H9 (cell line): ENCODE measurements around the gene CSNK1A1. TPM values are rescaled to one million over a fixed set of nuclear protein-coding genes. Genes with fewer than 3 reads are reported as not detected.

Source experiments
- DNase-seq: peaks from one replicate; pipeline ENCODE4 v3.0.0-alpha.2; 2017
- H2AFZ ChIP-seq: one replicate; pipeline ENCODE4 v1.6.1; 2013; ENCODE audit warnings: mild to moderate bottlenecking, low read length, control low read depth, moderate library complexity
- H2AK5ac ChIP-seq: 2 replicates; pipeline ENCODE4 v1.6.1; 2013; ENCODE audit warnings: low read length, control low read depth, mixed read lengths; ENCODE audit not compliant: insufficient read length
- H2BK120ac ChIP-seq: one replicate; pipeline ENCODE4 v1.6.1; 2013; ENCODE audit warnings: low read depth, mild to moderate bottlenecking, low read length, control low read depth, inconsistent platforms; ENCODE audit not compliant: poor library complexity, severe bottlenecking
- H2BK12ac ChIP-seq: 2 replicates; pipeline ENCODE4 v1.6.1; 2013; ENCODE audit warnings: low read length, control low read depth, mixed read lengths, low read depth; ENCODE audit not compliant: insufficient read length
- H2BK15ac ChIP-seq: 2 replicates; pipeline ENCODE4 v1.6.1; 2013; ENCODE audit warnings: low read depth, low read length, control low read depth
- H2BK20ac ChIP-seq: one replicate; pipeline ENCODE4 v1.6.1; 2013; ENCODE audit warnings: low read depth, mild to moderate bottlenecking, low read length, control low read depth, inconsistent platforms; ENCODE audit not compliant: poor library complexity, severe bottlenecking
- H2BK5ac ChIP-seq: 2 replicates; pipeline ENCODE4 v1.6.1; 2013; ENCODE audit warnings: low read length, control low read depth, mixed read lengths; ENCODE audit not compliant: insufficient read length
- H3K14ac ChIP-seq: 2 replicates; pipeline ENCODE4 v1.6.1; 2013; ENCODE audit warnings: low read length, control low read depth; ENCODE audit not compliant: insufficient read depth
- H3K18ac ChIP-seq: 2 replicates; pipeline ENCODE4 v1.6.1; 2013; ENCODE audit warnings: low read depth, mild to moderate bottlenecking, mixed read lengths, low read length, control low read depth; ENCODE audit not compliant: insufficient read length
- H3K23ac ChIP-seq: 2 replicates; pipeline ENCODE4 v1.6.1; 2013; ENCODE audit warnings: low read length, control low read depth, mixed read lengths, low read depth; ENCODE audit not compliant: insufficient read length
- H3K23me2 ChIP-seq: 2 replicates; pipeline ENCODE4 v1.6.1; 2013; ENCODE audit warnings: low read depth, mild to moderate bottlenecking, mixed read lengths, low read length, control low read depth; ENCODE audit not compliant: insufficient read length, poor library complexity, severe bottlenecking
- H3K27ac ChIP-seq: 2 replicates; pipeline ENCODE4 v1.5.1; 2013; ENCODE audit warnings: low read length, control low read depth, mixed read lengths, low read depth; ENCODE audit not compliant: insufficient read length
- H3K27me3 ChIP-seq: 2 replicates; pipeline ENCODE4 v1.6.1; 2013; ENCODE audit warnings: low read length, control low read depth, inconsistent platforms; ENCODE audit not compliant: insufficient read depth
- H3K4ac ChIP-seq: 2 replicates; pipeline ENCODE4 v1.6.1; 2013; ENCODE audit warnings: low read depth, mild to moderate bottlenecking, control low read depth, inconsistent platforms, low read length, moderate library complexity
- H3K4me1 ChIP-seq: 2 replicates; pipeline ENCODE4 v1.6.1; 2013; ENCODE audit warnings: low read length, control low read depth, inconsistent platforms; ENCODE audit not compliant: insufficient read depth
- H3K4me2 ChIP-seq: 2 replicates; pipeline ENCODE4 v1.6.1; 2013; ENCODE audit warnings: low read length, control low read depth, mixed read lengths; ENCODE audit not compliant: insufficient read length, insufficient read depth
- H3K56ac ChIP-seq: 2 replicates; pipeline ENCODE4 v1.6.1; 2013; ENCODE audit warnings: low read depth, mild to moderate bottlenecking, mixed read lengths, low read length, control low read depth; ENCODE audit not compliant: insufficient read length
- H3K79me1 ChIP-seq: 2 replicates; pipeline ENCODE4 v1.6.1; 2013; ENCODE audit warnings: low read depth, mild to moderate bottlenecking, moderate library complexity, low read length, control low read depth, inconsistent platforms; ENCODE audit not compliant: insufficient read depth, poor library complexity, severe bottlenecking
- H3K79me2 ChIP-seq: 2 replicates; pipeline ENCODE4 v1.6.1; 2013; ENCODE audit warnings: low read length, control low read depth, inconsistent platforms; ENCODE audit not compliant: insufficient read depth
- H3K9ac ChIP-seq: 2 replicates; pipeline ENCODE4 v1.6.1; 2013; ENCODE audit warnings: low read length, control low read depth, mixed read lengths; ENCODE audit not compliant: insufficient read length; ENCODE audit errors: extremely low read depth
- H3K9me3 ChIP-seq: one replicate; pipeline ENCODE4 v1.6.1; 2013; ENCODE audit warnings: low read depth, low read length, inconsistent platforms; ENCODE audit not compliant: control insufficient read depth
- H3T11ph ChIP-seq: one replicate; pipeline ENCODE4 v1.6.1; 2013; ENCODE audit warnings: mild to moderate bottlenecking, low read length, control low read depth, inconsistent platforms
- H4K20me1 ChIP-seq: one replicate; pipeline ENCODE4 v1.6.1; 2013; ENCODE audit not compliant: control insufficient read depth, insufficient read length, insufficient read depth
- H4K5ac ChIP-seq: 2 replicates; pipeline ENCODE4 v1.6.1; 2013; ENCODE audit warnings: low read depth, mild to moderate bottlenecking, mixed read lengths, low read length, control low read depth; ENCODE audit not compliant: insufficient read length
- H4K8ac ChIP-seq: replicated peaks from 2 replicates; pipeline ENCODE4 v1.6.1; 2013; ENCODE audit warnings: low read length, control low read depth, mixed read lengths, low read depth; ENCODE audit not compliant: insufficient read length
- H4K91ac ChIP-seq: 2 replicates; pipeline ENCODE4 v1.6.1; 2013; ENCODE audit warnings: low read depth, mild to moderate bottlenecking, moderate library complexity, mixed read lengths, low read length, control low read depth; ENCODE audit not compliant: insufficient read length
- H3K27ac Mint-ChIP-seq, 3 experiments: 2 replicates in 2 of 3; 3 replicates in 1 of 3; pipeline ENCODE4 v1.8.0; 2020 to 2021; ENCODE audit warnings: mixed read lengths in 3 of 3, mild to moderate bottlenecking in 1 of 3, moderate library complexity in 1 of 3
- H3K27me3 Mint-ChIP-seq: 2 replicates; pipeline ENCODE4 v1.8.0; 2021; ENCODE audit warnings: low read depth, mild to moderate bottlenecking, moderate library complexity, mixed read lengths
- H3K36me3 Mint-ChIP-seq, 3 experiments: 2 replicates in 2 of 3; 3 replicates in 1 of 3; pipeline ENCODE4 v1.8.0; 2020 to 2021; ENCODE audit warnings: low read depth in 3 of 3, mixed read lengths in 3 of 3; ENCODE audit not compliant: insufficient read depth in 1 of 3
- H3K4me1 Mint-ChIP-seq, 2 experiments: 2 replicates each; pipeline ENCODE4 v1.8.0; 2020; ENCODE audit warnings: mixed read lengths in 2 of 2
- H3K4me3 Mint-ChIP-seq, 2 experiments: 2 replicates in 1 of 2; 3 replicates in 1 of 2; pipeline ENCODE4 v1.8.0; 2020 to 2021; ENCODE audit warnings: mild to moderate bottlenecking in 2 of 2, mixed read lengths in 2 of 2, moderate library complexity in 1 of 2
- H3K9me3 Mint-ChIP-seq, 2 experiments: 2 replicates in 1 of 2; 3 replicates in 1 of 2; pipeline ENCODE4 v1.8.0; 2020; ENCODE audit warnings: mild to moderate bottlenecking in 2 of 2, mixed read lengths in 2 of 2, moderate library complexity in 1 of 2
- WGBS: extraction: QIAGEN DNeasy Blood & Tissue Kit; methylation state at CpG from one replicate; pipeline ENCODE4 v1.1.7; 2013; ENCODE audit warnings: missing lambda C conversion rate, low lambda C conversion rate, mixed read lengths; ENCODE audit not compliant: insufficient read length; ENCODE audit errors: extremely low coverage; 5-methylcytosine and 5-hydroxymethylcytosine counted together
- total RNA-seq: library from RNA; stranded (reverse); gene quantifications from 2 replicates; pipeline ENCODE4 v1.2.1, GENCODE V29; 2021
- TF ChIP-seq, protein P1 (sequence below): fragments of 200-600 bp; sonication (generic); conservative IDR thresholded peaks from 3 replicates; pipeline ENCODE4 v1.8.0; 2021; ENCODE audit warnings: antibody characterized with exemption, mild to moderate bottlenecking

Gene CSNK1A1
- total RNA-seq, 1 experiment from 2014 or later, result 310 TPM

DNA sequence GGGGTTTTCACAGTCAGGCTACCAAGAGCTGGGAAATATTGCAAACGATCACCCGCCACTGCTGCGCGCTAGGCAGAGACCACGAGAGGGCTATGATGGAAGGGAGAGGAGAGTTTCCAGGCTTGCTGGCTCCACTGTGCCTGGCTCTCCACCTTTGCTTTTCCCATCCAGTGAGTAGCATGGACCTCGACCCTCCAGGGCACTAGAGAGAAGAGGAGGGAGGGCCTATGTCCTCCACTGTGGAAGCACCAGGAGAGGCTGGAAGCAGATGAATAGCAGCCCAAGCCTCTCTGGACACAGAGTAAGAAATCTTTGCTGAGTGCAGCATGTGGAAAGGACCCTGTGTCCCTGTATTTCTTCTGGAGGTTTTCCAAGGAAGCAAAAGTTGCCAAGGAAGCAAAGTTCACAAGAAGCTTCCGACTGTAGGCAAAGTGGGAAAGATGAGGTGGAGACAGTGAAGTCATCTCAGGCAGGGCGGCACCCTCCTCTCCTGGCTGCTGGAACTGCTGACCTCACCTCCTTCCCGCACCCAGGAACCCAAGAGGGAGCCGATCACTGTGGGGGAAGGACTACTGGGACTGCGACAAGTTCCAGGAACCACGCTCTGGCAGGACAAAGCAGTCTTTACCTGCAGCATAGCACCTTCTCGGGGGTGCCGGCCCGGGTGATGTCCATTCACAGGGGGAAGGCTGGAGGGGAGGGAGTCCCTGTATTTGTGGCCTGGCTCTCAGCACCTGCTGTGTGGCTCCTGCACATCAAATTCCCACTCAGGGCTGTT is 79.6 kb downstream of the CSNK1A1 start:
- Histone ChIP-seq H4K5ac (no peak overlapping the region), H2BK12ac (no peak overlapping the region), H3T11ph (no peak overlapping the region), H3K23ac (no peak overlapping the region), H2BK120ac (no peak overlapping the region), H2BK5ac (no peak overlapping the region), H3K4me1 (no peaks in the 10 kb centered on the region), H3K9me3 (no peaks in the 10 kb centered on the region), H3K14ac (no peak overlapping the region), H3K27me3 (no peaks in the 10 kb centered on the region), H2BK15ac (no peak overlapping the region), H2AFZ (no peak overlapping the region), H3K23me2 (no peaks in the 10 kb centered on the region), H4K20me1 (no peaks in the 10 kb centered on the region), H3K56ac (no peak overlapping the region), H3K4ac (no peak overlapping the region), H2AK5ac (no peak overlapping the region), H3K79me2 (no peaks in the 10 kb centered on the region), H3K27ac (no peak overlapping the region), H4K91ac (no peak overlapping the region), H3K9ac (no peak overlapping the region), H3K18ac (no peak overlapping the region), H3K79me1 (no peaks in the 10 kb centered on the region), H3K4me2 (no peak overlapping the region), H4K8ac (no peak overlapping the region), H2BK20ac (no peak overlapping the region)
- H3K36me3 Mint-ChIP-seq, result no peaks in the 10 kb centered on the region
- peak overlapping the region in 2 of 3 experiments; percentile 53 to 66; a peak in 3 of 7 replicates for H3K27ac Mint-ChIP-seq
- TF ChIP-seq, protein P1, sequence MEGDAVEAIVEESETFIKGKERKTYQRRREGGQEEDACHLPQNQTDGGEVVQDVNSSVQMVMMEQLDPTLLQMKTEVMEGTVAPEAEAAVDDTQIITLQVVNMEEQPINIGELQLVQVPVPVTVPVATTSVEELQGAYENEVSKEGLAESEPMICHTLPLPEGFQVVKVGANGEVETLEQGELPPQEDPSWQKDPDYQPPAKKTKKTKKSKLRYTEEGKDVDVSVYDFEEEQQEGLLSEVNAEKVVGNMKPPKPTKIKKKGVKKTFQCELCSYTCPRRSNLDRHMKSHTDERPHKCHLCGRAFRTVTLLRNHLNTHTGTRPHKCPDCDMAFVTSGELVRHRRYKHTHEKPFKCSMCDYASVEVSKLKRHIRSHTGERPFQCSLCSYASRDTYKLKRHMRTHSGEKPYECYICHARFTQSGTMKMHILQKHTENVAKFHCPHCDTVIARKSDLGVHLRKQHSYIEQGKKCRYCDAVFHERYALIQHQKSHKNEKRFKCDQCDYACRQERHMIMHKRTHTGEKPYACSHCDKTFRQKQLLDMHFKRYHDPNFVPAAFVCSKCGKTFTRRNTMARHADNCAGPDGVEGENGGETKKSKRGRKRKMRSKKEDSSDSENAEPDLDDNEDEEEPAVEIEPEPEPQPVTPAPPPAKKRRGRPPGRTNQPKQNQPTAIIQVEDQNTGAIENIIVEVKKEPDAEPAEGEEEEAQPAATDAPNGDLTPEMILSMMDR, result no peak
- no peak overlapping the region for H3K4me3 Mint-ChIP-seq
- H3K4me1 Mint-ChIP-seq, result peaks cover 7 to 15% of the 10 kb centered on the region in 2 experiments
- DNase-seq, result no peak
- H3K9me3 Mint-ChIP-seq, result no peaks in the 10 kb centered on the region
- no CpG with 5 or more reads among the region's 15 CpGs for WGBS
- H3K27me3 Mint-ChIP-seq, result no peaks in the 10 kb centered on the region
